ENCODE data around the gene BSN.

DNA sequence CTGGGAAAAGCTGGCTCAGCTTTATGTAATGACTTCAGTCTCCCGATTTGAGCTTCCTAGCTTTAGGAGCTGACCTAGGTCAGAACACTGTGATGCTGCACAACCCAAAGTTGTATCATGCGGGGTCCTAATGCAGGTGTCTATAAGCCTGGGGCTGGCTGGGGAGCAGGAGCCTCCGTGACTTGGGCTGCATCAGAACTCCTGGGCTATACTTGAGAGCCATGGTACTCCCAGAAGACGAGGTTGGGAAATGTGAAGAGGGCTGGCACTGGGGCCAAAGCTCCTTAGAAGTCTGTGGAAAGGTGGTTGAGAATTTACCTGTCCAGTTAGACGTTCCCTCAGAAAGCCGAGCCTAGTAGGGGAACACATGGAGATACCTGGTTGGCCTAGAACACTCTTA is 57.0 kb downstream of the BSN start:
- TF ChIP-seq, protein P1, sequence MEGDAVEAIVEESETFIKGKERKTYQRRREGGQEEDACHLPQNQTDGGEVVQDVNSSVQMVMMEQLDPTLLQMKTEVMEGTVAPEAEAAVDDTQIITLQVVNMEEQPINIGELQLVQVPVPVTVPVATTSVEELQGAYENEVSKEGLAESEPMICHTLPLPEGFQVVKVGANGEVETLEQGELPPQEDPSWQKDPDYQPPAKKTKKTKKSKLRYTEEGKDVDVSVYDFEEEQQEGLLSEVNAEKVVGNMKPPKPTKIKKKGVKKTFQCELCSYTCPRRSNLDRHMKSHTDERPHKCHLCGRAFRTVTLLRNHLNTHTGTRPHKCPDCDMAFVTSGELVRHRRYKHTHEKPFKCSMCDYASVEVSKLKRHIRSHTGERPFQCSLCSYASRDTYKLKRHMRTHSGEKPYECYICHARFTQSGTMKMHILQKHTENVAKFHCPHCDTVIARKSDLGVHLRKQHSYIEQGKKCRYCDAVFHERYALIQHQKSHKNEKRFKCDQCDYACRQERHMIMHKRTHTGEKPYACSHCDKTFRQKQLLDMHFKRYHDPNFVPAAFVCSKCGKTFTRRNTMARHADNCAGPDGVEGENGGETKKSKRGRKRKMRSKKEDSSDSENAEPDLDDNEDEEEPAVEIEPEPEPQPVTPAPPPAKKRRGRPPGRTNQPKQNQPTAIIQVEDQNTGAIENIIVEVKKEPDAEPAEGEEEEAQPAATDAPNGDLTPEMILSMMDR (IDR thresholded peaks at IDR 0.05): no peak
- TF ChIP-seq POLR2A (IDR thresholded peaks at IDR 0.05): no peak

Measured in right lobe of liver (tissue), 4 donors.